GM18868 (cell line): ENCODE results near the gene PRTFDC1.
"Not testable (repeated sequence)": the region's sequence is repeated elsewhere in the genome, so short reads cannot be mapped to it uniquely, and the experiment has no call there.

Experiments used
- ATAC-seq: cut with Tn5 transposase; IDR thresholded peaks from one replicate; pipeline ENCODE4 v1.9.1; 2021; ENCODE audit warnings: mild to moderate bottlenecking, moderate library complexity; ENCODE audit not compliant: unreplicated experiment

Gene PRTFDC1

GRCh38 chr10:24952143-24952706, at the start of gene PRTFDC1:
TSS of gene PRTFDC1 (minus strand) at chr10:24952606. CDS start at chr10:24952575, 31 bp downstream.
- ATAC-seq, result peak; percentile 23

GRCh38 chr10:24998044-24998443, 45.6 kb upstream of the PRTFDC1 start:
- no peak for ATAC-seq

GRCh38 chr10:24995072-24995471, 42.7 kb upstream of the PRTFDC1 start:
- no peak for ATAC-seq

GRCh38 chr10:24993237-24993958, 41.0 kb upstream of the PRTFDC1 start:
- no peak for ATAC-seq

- no peak for ATAC-seq
Measured at GRCh38 chr10:24992512-24993133, 40.2 kb upstream of the PRTFDC1 start.

- ATAC-seq, result no peak
Measured at GRCh38 chr10:24991298-24991697, 38.9 kb upstream of the PRTFDC1 start.

- no peak for ATAC-seq
Measured at GRCh38 chr10:24989867-24990266, 37.5 kb upstream of the PRTFDC1 start.

GRCh38 chr10:24988831-24989640, 36.6 kb upstream of the PRTFDC1 start:
- ATAC-seq, result no peak

GRCh38 chr10:24984906-24985305, 32.5 kb upstream of the PRTFDC1 start:
- no peak for ATAC-seq

- no peak for ATAC-seq
Measured at GRCh38 chr10:24983946-24984345, 31.5 kb upstream of the PRTFDC1 start.

- no peak for ATAC-seq
Measured at GRCh38 chr10:24983130-24983529, 30.7 kb upstream of the PRTFDC1 start.

- ATAC-seq, result no peak
Measured at GRCh38 chr10:24982319-24983112, 30.1 kb upstream of the PRTFDC1 start.

- no peak for ATAC-seq
Measured at GRCh38 chr10:24981161-24981710, 28.8 kb upstream of the PRTFDC1 start.

GRCh38 chr10:24979685-24980084, 27.3 kb upstream of the PRTFDC1 start:
- no peak for ATAC-seq

- ATAC-seq, result no peak
Measured at GRCh38 chr10:24974976-24975375, 22.6 kb upstream of the PRTFDC1 start.

GRCh38 chr10:24973163-24973562, 20.8 kb upstream of the PRTFDC1 start:
- no peak for ATAC-seq

- ATAC-seq, result no peak
Measured at GRCh38 chr10:24971374-24971773, 19.0 kb upstream of the PRTFDC1 start.

- ATAC-seq, result no peak
Measured at GRCh38 chr10:24969841-24970281, 17.5 kb upstream of the PRTFDC1 start.

- ATAC-seq, result not testable (repeated sequence)
Measured at GRCh38 chr10:24968951-24969350, 16.5 kb upstream of the PRTFDC1 start.

- ATAC-seq, result no peak
Measured at GRCh38 chr10:24968349-24968748, 15.9 kb upstream of the PRTFDC1 start.
